LNCAP (cell line): ENCODE measurements around the gene CYP2R1.

Experiments used
- CTCF ChIP-seq: fragments of 450-650 bp; IDR thresholded peaks from 2 replicates; pipeline ENCODE4 v1.5.1; 2017; ENCODE audit warnings: mild to moderate bottlenecking

The CYP2R1 gene

GRCh38 chr11:14886513-14886912 is 5.5 kb downstream of the CYP2R1 start:
- TF ChIP-seq CTCF = no peak

- TF ChIP-seq CTCF = no peak
Observed at GRCh38 chr11:14884667-14885273, 7.3 kb downstream of the CYP2R1 start.

GRCh38 chr11:14882196-14882595 is 9.8 kb downstream of the CYP2R1 start:
- TF ChIP-seq CTCF = no peak

- no peak for TF ChIP-seq CTCF
Observed at GRCh38 chr11:14881576-14882193, 10.3 kb downstream of the CYP2R1 start.

GRCh38 chr11:14875163-14875562 is 16.9 kb downstream of the CYP2R1 start:
- no peak for TF ChIP-seq CTCF

- no peak for TF ChIP-seq CTCF
Observed at GRCh38 chr11:14873632-14874031, 18.4 kb downstream of the CYP2R1 start.

- no peak for TF ChIP-seq CTCF
Observed at GRCh38 chr11:14872032-14872431, 20.0 kb downstream of the CYP2R1 start.

- no peak for TF ChIP-seq CTCF
Observed at GRCh38 chr11:14861680-14862079, 30.4 kb downstream of the CYP2R1 start.
